Ovary (tissue), 3 donors: ENCODE data around the gene SLC22A14.

Source experiments
- EP300 ChIP-seq: sonication (generic); formaldehyde crosslinking; IDR thresholded peaks from one replicate; pipeline ENCODE4 v1.6.1; 2017; ENCODE audit warnings: antibody characterized with exemption
- POLR2A ChIP-seq: fragments of 450-650 bp; IDR thresholded peaks from one replicate; pipeline ENCODE4 v1.6.1; 2017; ENCODE audit warnings: antibody characterized with exemption, mild to moderate bottlenecking, moderate library complexity
- TF ChIP-seq, protein P1 (sequence below), 3 donors: fragments of 450-650 bp in 2 of 3; fragments of 200-600 bp in 1 of 3; IDR thresholded peaks; one replicate each; pipeline versions ENCODE4 v1.5.1 to v1.8.0; 2016 to 2022; ENCODE audit warnings: antibody characterized with exemption in 3 of 3, mild to moderate bottlenecking in 1 of 3
- donor health status: DM: no; HTN: no; CAD: no.

- TF ChIP-seq, protein P1, sequence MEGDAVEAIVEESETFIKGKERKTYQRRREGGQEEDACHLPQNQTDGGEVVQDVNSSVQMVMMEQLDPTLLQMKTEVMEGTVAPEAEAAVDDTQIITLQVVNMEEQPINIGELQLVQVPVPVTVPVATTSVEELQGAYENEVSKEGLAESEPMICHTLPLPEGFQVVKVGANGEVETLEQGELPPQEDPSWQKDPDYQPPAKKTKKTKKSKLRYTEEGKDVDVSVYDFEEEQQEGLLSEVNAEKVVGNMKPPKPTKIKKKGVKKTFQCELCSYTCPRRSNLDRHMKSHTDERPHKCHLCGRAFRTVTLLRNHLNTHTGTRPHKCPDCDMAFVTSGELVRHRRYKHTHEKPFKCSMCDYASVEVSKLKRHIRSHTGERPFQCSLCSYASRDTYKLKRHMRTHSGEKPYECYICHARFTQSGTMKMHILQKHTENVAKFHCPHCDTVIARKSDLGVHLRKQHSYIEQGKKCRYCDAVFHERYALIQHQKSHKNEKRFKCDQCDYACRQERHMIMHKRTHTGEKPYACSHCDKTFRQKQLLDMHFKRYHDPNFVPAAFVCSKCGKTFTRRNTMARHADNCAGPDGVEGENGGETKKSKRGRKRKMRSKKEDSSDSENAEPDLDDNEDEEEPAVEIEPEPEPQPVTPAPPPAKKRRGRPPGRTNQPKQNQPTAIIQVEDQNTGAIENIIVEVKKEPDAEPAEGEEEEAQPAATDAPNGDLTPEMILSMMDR (IDR thresholded peaks at IDR 0.05), result no peak
- TF ChIP-seq POLR2A (no peak), EP300 (no peak)
Measured at GRCh38 chr3:38332201-38332600, 50.1 kb downstream of the SLC22A14 start.
